Hepatocyte (in vitro differentiated cells): ENCODE results near the gene RAB33A. TPM values are rescaled to one million over a fixed set of nuclear protein-coding genes. Genes with fewer than 3 reads are reported as not detected.

Source experiments
- DNase-seq: peaks from one replicate; pipeline ENCODE4 v3.0.0-alpha.2; 2016; ENCODE audit warnings: low spot score
- H2AFZ ChIP-seq: fragments of 200-600 bp; sonication (generic); 2 replicates; pipeline ENCODE4 v1.6.0; 2016; ENCODE audit warnings: antibody characterized with exemption, mild to moderate bottlenecking
- H3K27ac ChIP-seq: fragments of 200-600 bp; sonication (generic); 2 replicates; pipeline ENCODE4 v1.5.1; 2016; ENCODE audit warnings: mild to moderate bottlenecking
- H3K27me3 ChIP-seq: fragments of 200-600 bp; sonication (generic); 2 replicates; pipeline ENCODE4 v1.6.1; 2016
- H3K36me3 ChIP-seq: fragments of 200-600 bp; sonication (generic); replicated peaks from 2 replicates; pipeline ENCODE4 v1.5.1; 2016; ENCODE audit warnings: low read depth; ENCODE audit not compliant: insufficient read depth
- H3K4me1 ChIP-seq: fragments of 200-600 bp; sonication (generic); 2 replicates; pipeline ENCODE4 v1.5.1; 2016; ENCODE audit warnings: mild to moderate bottlenecking, moderate library complexity; ENCODE audit not compliant: insufficient read depth
- H3K4me2 ChIP-seq: fragments of 200-600 bp; sonication (generic); 2 replicates; pipeline ENCODE4 v1.6.0; 2016
- H3K4me3 ChIP-seq: fragments of 200-600 bp; sonication (generic); 2 replicates; pipeline ENCODE4 v1.5.1; 2016; ENCODE audit warnings: mild to moderate bottlenecking
- H3K79me2 ChIP-seq: fragments of 200-600 bp; sonication (generic); 2 replicates; pipeline ENCODE4 v1.6.0; 2017; ENCODE audit warnings: mild to moderate bottlenecking
- H3K9me2 ChIP-seq: fragments of 200-600 bp; sonication (generic); replicated peaks from 2 replicates; pipeline ENCODE4 v1.6.0; 2017; ENCODE audit warnings: mild to moderate bottlenecking; ENCODE audit not compliant: insufficient read depth
- H3K9me3 ChIP-seq: fragments of 200-600 bp; sonication (generic); 2 replicates; pipeline ENCODE4 v1.5.1; 2016; ENCODE audit warnings: low read depth, mild to moderate bottlenecking
- H4K20me1 ChIP-seq: fragments of 200-600 bp; sonication (generic); 2 replicates; pipeline ENCODE4 v1.6.0; 2016; ENCODE audit warnings: mild to moderate bottlenecking; ENCODE audit not compliant: insufficient read depth, poor library complexity, severe bottlenecking
- CTCF ChIP-seq: fragments of 200-600 bp; sonication (generic); IDR thresholded peaks from 2 replicates; pipeline ENCODE4 v1.5.1; 2016; ENCODE audit warnings: antibody characterized with exemption, mild to moderate bottlenecking; ENCODE audit not compliant: poor library complexity
- EZH2 ChIP-seq: fragments of 200-600 bp; sonication (generic); IDR thresholded peaks from 2 replicates; pipeline ENCODE4 v1.6.1; 2016; ENCODE audit warnings: antibody characterized with exemption, mild to moderate bottlenecking, borderline replicate concordance
- EZH2phosphoT487 ChIP-seq: fragments of 200-600 bp; sonication (generic); IDR thresholded peaks from one replicate; pipeline ENCODE4 v1.6.1; 2018; ENCODE audit warnings: antibody characterized with exemption, mild to moderate bottlenecking, low read depth, moderate library complexity; ENCODE audit not compliant: unreplicated experiment, severe bottlenecking
- WGBS: methylation state at CpG from one replicate; pipeline ENCODE4 v1.1.6; 2016; ENCODE audit warnings: low lambda C conversion rate; ENCODE audit errors: missing lambda C conversion rate; 5-methylcytosine and 5-hydroxymethylcytosine counted together
- polyA plus RNA-seq: library from polyadenylated mRNA; unstranded; fragments of >200 nt; fragmentation: Nextera tagmentation; extraction: Ambion mirVana; gene quantifications from 2 replicates; pipeline ENCODE4 v1.2.1, GENCODE V29; 2016
- total RNA-seq: library from RNA; depleted of rRNA; stranded (reverse); fragments of >200 nt; gene quantifications from 2 replicates; pipeline ENCODE4 v1.2.3, GENCODE V29; 2014

Gene RAB33A
- total and polyA plus RNA-seq, 2 experiments from 2014 or later = 3.0 to 11.2 TPM

- DNase-seq = no peak
- 53% methylated on average over 3 of the region's 3 CpGs for WGBS
Observed at GRCh38 chrX:130139474-130140201, 32.1 kb upstream of the RAB33A start.

GRCh38 chrX:130144509-130144908, 27.3 kb upstream of the RAB33A start:
- Histone ChIP-seq H3K27me3 (no peaks in the 10 kb centered on the region), H4K20me1 (no peaks in the 10 kb centered on the region), H3K36me3 (no peaks in the 10 kb centered on the region), H3K27ac (no peak overlapping the region), H2AFZ (no peak overlapping the region), H3K9me3 (no peaks in the 10 kb centered on the region), H3K4me2 (no peak overlapping the region), H3K4me3 (no peak overlapping the region), H3K4me1 (no peaks in the 10 kb centered on the region), H3K79me2 (no peaks in the 10 kb centered on the region), H3K9me2 (no peaks in the 10 kb centered on the region)
- no peak for DNase-seq
- 71% methylated on average over 3 of the region's 3 CpGs for WGBS
- no peak for TF ChIP-seq EZH2phosphoT487
- TF ChIP-seq CTCF = no peak
- no peak for TF ChIP-seq EZH2

More at GRCh38 chrX:130139474-130140201, 32.1 kb upstream of the RAB33A start:
- Histone ChIP-seq H3K4me2 (no peak overlapping the region), H3K4me3 (no peak overlapping the region), H4K20me1 (no peaks in the 10 kb centered on the region), H3K27me3 (no peaks in the 10 kb centered on the region), H3K36me3 (no peaks in the 10 kb centered on the region), H3K27ac (no peak overlapping the region), H3K9me3 (no peaks in the 10 kb centered on the region), H3K79me2 (no peaks in the 10 kb centered on the region), H3K9me2 (no peaks in the 10 kb centered on the region), H3K4me1 (no peaks in the 10 kb centered on the region), H2AFZ (no peak overlapping the region)
- no peak for TF ChIP-seq EZH2phosphoT487
- no peak for TF ChIP-seq CTCF
- TF ChIP-seq EZH2 = no peak

GRCh38 chrX:130145123-130145522, 26.6 kb upstream of the RAB33A start:
- Histone ChIP-seq H4K20me1 (no peaks in the 10 kb centered on the region), H2AFZ (no peak overlapping the region), H3K27ac (no peak overlapping the region), H3K27me3 (no peaks in the 10 kb centered on the region), H3K9me2 (no peaks in the 10 kb centered on the region), H3K9me3 (no peaks in the 10 kb centered on the region), H3K4me1 (no peaks in the 10 kb centered on the region), H3K4me3 (no peak overlapping the region), H3K4me2 (no peak overlapping the region), H3K36me3 (no peaks in the 10 kb centered on the region), H3K79me2 (no peaks in the 10 kb centered on the region)
- TF ChIP-seq CTCF = no peak
- TF ChIP-seq EZH2 = no peak
- no peak for TF ChIP-seq EZH2phosphoT487
- 84% methylated on average over 4 of the region's 4 CpGs for WGBS
- DNase-seq = no peak
